Measurements from ENCODE around the gene PLAAT4. TPM values are rescaled to one million over a fixed set of nuclear protein-coding genes. Genes with fewer than 3 reads are reported as not detected.
A peak's percentile ranks its signal among the peaks of the same experiment; 100 is the strongest.

PLAAT4 gene
- total RNA-seq, 1 experiment from 2014 or later, result 2.9 TPM

DNA sequence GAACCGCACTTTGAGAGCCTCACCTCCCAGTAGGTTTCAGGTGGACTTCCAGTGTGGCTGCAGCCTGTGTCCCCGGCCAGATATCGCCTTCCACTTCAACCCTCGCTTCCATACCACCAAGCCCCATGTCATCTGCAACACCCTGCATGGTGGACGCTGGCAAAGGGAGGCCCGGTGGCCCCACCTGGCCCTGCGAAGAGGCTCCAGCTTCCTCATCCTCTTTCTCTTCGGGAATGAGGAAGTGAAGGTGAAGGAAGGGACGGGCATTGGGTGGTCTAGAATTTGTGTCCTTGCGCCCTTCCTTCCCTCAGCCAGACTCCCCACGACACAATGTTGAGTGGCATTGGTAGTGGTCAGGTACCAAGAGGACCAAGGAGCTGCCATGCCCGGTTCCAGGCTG lies 27.9 kb upstream of the PLAAT4 start:
- ATAC-seq (no peak), DNase-seq (ENCODE audit: low spot score) (no peak)
- TF ChIP-seq SMAD4 (CRISPR knock-in tag; IDR thresholded peaks at IDR 0.05) (no peak), ZNF396 (CRISPR knock-in tag; IDR thresholded peaks at IDR 0.05; ENCODE audit: borderline replicate concordance) (no peak), ZNF317 (CRISPR knock-in tag; IDR thresholded peaks at IDR 0.05; ENCODE audit: borderline replicate concordance, low read depth) (peak; percentile 80), IRF2 (CRISPR knock-in tag; IDR thresholded peaks at IDR 0.05; ENCODE audit: borderline replicate concordance, low read depth) (no peak), PRRX2 (CRISPR knock-in tag; IDR thresholded peaks at IDR 0.05) (no peak), NR1H2 (CRISPR knock-in tag; IDR thresholded peaks at IDR 0.05) (no peak)
- TF ChIP-seq, protein P1, sequence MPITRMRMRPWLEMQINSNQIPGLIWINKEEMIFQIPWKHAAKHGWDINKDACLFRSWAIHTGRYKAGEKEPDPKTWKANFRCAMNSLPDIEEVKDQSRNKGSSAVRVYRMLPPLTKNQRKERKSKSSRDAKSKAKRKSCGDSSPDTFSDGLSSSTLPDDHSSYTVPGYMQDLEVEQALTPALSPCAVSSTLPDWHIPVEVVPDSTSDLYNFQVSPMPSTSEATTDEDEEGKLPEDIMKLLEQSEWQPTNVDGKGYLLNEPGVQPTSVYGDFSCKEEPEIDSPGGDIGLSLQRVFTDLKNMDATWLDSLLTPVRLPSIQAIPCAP (CRISPR knock-in tag; IDR thresholded peaks at IDR 0.05), result no peak
- TF ChIP-seq, protein P2, sequence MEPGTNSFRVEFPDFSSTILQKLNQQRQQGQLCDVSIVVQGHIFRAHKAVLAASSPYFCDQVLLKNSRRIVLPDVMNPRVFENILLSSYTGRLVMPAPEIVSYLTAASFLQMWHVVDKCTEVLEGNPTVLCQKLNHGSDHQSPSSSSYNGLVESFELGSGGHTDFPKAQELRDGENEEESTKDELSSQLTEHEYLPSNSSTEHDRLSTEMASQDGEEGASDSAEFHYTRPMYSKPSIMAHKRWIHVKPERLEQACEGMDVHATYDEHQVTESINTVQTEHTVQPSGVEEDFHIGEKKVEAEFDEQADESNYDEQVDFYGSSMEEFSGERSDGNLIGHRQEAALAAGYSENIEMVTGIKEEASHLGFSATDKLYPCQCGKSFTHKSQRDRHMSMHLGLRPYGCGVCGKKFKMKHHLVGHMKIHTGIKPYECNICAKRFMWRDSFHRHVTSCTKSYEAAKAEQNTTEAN (CRISPR knock-in tag; IDR thresholded peaks at IDR 0.05), result no peak
- Mint-ChIP-seq H3K4me3 (no peak overlapping the region), H3K27ac (no peak overlapping the region), H3K9me3 (no peaks in the 10 kb centered on the region; the same call in 1 of the 2 replicates), H3K36me3 (no peaks in the 10 kb centered on the region), H3K27me3 (ENCODE audit: low read depth) (peaks cover 6% of the 10 kb centered on the region; the same call in 1 of the 2 replicates), H3K4me1 (peaks cover 56% of the 10 kb centered on the region)
- ChIA-PET POLR2A (no interaction called here), CTCF (interaction anchor here (0.6 to 6.2 kb wide), 15 partner anchors 12 to 488 kb away, joined by 3 to 92 read pairs (median 5); partner anchors contain the start of gene PLAAT5)

DNA sequence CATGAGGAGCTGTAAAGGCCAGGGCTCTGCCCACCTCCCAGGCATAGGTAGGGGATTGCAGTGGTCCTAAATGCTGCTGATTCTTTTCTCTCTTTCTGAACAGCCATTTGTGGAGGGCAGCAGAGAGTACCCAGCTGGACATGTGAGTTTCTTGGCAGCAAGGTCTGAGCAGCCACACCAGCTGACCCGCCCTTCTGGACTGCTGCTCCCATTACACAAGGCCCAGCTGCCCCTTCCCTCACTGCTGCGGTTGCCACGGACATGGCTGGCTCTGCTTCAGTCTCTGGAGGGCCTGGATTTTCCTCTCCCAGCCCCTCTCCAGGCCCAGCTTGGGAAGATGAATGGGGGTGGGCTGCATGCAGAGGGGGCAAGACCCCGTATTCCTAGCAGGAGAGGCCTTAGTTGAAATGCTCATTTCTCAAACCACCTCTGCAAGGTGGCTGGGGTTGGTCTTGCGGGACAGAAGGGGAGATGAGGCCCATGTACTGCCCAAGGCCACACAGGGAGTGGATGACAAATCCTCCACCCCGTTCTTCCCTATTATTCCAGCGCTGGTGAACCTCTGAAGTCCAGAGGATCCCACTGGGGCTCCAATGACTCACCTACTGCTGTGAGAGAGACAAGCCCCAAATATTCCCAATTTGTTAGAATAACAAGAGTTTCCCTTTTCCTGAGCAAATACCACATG lies 26.1 kb upstream of the PLAAT4 start:
- DNase-seq (ENCODE audit: low spot score), result no peak
- peaks cover 6% of the 10 kb centered on the region; the same call in 1 of the 2 replicates for H3K27me3 Mint-ChIP-seq (ENCODE audit: low read depth)
- H3K36me3 Mint-ChIP-seq, result no peaks in the 10 kb centered on the region
- no peaks in the 10 kb centered on the region for H3K9me3 Mint-ChIP-seq
- no peak overlapping the region for H3K4me3 Mint-ChIP-seq
- no peak for ATAC-seq
- H3K27ac Mint-ChIP-seq, result peak overlapping the region; percentile 36; the same call in 1 of the 2 replicates
- TF ChIP-seq IRF2 (CRISPR knock-in tag; IDR thresholded peaks at IDR 0.05; ENCODE audit: borderline replicate concordance, low read depth), result no peak
- TF ChIP-seq, protein P3, sequence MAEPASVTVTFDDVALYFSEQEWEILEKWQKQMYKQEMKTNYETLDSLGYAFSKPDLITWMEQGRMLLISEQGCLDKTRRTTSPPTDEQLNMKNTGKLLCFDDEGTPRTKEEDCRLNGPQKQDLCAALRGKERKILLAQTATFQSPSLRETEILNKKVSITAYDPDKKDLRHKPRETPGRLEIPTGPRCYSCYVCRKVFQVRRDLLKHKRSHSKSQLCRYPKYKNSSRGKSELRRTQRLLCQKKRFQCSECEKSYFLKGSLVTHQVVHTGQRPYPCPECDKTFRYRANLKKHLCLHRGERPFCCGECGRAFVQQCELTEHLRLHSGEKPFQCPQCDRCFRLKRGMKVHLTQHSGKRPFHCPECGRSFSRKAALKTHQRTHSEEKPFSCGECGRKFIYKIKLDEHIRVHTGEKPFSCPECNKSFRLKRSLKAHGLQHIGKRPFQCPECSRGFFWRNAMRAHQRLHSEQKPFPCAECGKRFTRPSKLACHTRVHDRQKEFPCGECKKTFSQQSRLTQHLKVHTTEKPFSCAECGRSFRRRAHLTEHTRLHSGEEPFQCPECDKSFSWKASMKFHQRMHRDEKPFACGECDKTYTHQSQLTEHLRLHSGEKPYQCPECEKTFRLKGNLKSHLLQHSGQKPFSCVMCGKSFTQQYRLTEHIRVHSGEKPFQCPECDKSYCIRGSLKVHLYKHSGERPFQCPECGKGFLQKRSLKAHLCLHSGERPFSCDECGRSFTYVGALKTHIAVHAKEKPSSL (CRISPR knock-in tag; conservative IDR thresholded peaks at IDR 0.05), result no peak
- no peak for TF ChIP-seq HMGA2 (CRISPR knock-in tag; IDR thresholded peaks at IDR 0.05)
- TF ChIP-seq GABPB1 (CRISPR knock-in tag; IDR thresholded peaks at IDR 0.05), result no peak
- TF ChIP-seq, protein P4, sequence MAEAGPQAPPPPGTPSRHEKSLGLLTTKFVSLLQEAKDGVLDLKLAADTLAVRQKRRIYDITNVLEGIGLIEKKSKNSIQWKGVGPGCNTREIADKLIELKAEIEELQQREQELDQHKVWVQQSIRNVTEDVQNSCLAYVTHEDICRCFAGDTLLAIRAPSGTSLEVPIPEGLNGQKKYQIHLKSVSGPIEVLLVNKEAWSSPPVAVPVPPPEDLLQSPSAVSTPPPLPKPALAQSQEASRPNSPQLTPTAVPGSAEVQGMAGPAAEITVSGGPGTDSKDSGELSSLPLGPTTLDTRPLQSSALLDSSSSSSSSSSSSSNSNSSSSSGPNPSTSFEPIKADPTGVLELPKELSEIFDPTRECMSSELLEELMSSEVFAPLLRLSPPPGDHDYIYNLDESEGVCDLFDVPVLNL (CRISPR knock-in tag; IDR thresholded peaks at IDR 0.05; ENCODE audit: borderline replicate concordance, low read depth), result no peak
- TF ChIP-seq FOXK1 (CRISPR knock-in tag; IDR thresholded peaks at IDR 0.05), result no peak
- peaks cover 38% of the 10 kb centered on the region for H3K4me1 Mint-ChIP-seq
- ChIA-PET POLR2A (no interaction called here), CTCF (interaction anchor here (0.7 to 6.2 kb wide), 2 partner anchors 31 to 96 kb away, joined by 3 to 92 read pairs; no protein-coding TSS in a partner anchor)

DNA sequence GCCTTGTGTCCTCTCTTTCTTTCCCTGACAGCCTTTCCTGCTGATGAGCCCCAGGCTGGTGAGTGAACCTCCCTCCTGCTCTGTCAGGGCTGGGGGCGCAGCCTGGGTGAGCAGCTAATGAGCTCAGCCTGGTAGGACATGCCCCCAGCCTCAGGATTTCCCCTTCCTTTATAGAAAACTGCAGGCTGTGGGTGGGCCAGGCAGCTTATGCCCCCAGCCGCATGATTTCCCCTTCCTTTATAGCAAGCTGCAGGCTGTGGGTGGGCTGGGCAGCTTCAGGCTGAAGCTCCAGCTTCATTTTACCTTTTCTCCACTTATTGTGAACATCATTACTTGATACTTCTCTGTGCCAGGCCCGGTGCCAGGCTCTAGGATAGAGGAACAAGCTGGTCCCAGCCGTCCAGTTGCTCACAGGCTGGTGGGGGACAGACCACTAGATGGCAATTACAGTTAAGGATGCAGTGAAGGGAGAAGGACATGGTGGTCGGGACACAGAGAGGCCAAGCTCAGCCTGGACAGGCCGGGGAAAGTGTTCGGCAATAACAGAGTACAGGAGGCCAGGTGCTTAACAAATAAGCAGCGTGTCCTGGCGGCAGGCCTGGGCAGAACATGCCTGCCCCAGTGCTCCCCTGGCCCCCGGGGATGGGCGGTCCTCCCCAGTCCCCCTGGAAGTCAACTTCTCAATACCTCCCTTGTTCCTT lies 25.4 kb upstream of the PLAAT4 start:
- ChIA-PET POLR2A (no interaction called here), CTCF (interaction anchor here (1.2 to 6.2 kb wide), 2 partner anchors 32 to 125 kb away, joined by 4 to 92 read pairs; no protein-coding TSS in a partner anchor)
- ATAC-seq (no peak), DNase-seq (ENCODE audit: low spot score) (no peak)
- no peak overlapping the region; the same call in 1 of the 2 replicates for H3K27ac Mint-ChIP-seq
- peak; percentile 24; the same call in 1 of the 2 replicates for TF ChIP-seq ZNF263 (CRISPR knock-in tag; IDR thresholded peaks at IDR 0.05; ENCODE audit: low read depth)
- TF ChIP-seq HMGA2 (CRISPR knock-in tag; IDR thresholded peaks at IDR 0.05), result no peak
- H3K4me1 Mint-ChIP-seq, result peaks cover 31% of the 10 kb centered on the region
- H3K36me3 Mint-ChIP-seq, result no peaks in the 10 kb centered on the region
- H3K9me3 Mint-ChIP-seq, result no peaks in the 10 kb centered on the region
- no peak overlapping the region for H3K4me3 Mint-ChIP-seq
- H3K27me3 Mint-ChIP-seq (ENCODE audit: low read depth), result peaks cover 4% of the 10 kb centered on the region; the same call in 1 of the 2 replicates
